ENCODE results near the gene KIAA1755.

The KIAA1755 gene

GRCh38 chr20:38231531-38232121, 28.9 kb downstream of the KIAA1755 start:
- no peak overlapping the region for H3K27ac Mint-ChIP-seq
- H3K4me3 Mint-ChIP-seq = no peak overlapping the region
- no peaks in the 10 kb centered on the region for H3K36me3 Mint-ChIP-seq (ENCODE audit: insufficient read depth)
- H3K9me3 Mint-ChIP-seq = no peaks in the 10 kb centered on the region
- peaks cover 19 to 34% of the 10 kb centered on the region in 2 donors for H3K27me3 Mint-ChIP-seq
- ATAC-seq (replicated peaks) = no peak
- peaks cover 0 to 5% of the 10 kb centered on the region in 2 donors for H3K4me1 Mint-ChIP-seq (ENCODE audit: low read depth in 2 of 2)
- DNase-seq = no peak

GRCh38 chr20:38230957-38231526, 29.5 kb downstream of the KIAA1755 start:
- H3K4me1 Mint-ChIP-seq (ENCODE audit: low read depth in 2 of 2) = peaks cover 0 to 5% of the 10 kb centered on the region in 2 donors
- H3K27ac Mint-ChIP-seq = no peak overlapping the region
- DNase-seq = no peak
- no peaks in the 10 kb centered on the region for H3K9me3 Mint-ChIP-seq
- H3K4me3 Mint-ChIP-seq = no peak overlapping the region
- ATAC-seq (replicated peaks) = no peak
- no peaks in the 10 kb centered on the region for H3K36me3 Mint-ChIP-seq (ENCODE audit: insufficient read depth)
- peaks cover 24 to 34% of the 10 kb centered on the region in 2 donors for H3K27me3 Mint-ChIP-seq

GRCh38 chr20:38230253-38230551, 30.3 kb downstream of the KIAA1755 start:
- Mint-ChIP-seq H3K36me3 (ENCODE audit: insufficient read depth) (no peaks in the 10 kb centered on the region), H3K4me1 (ENCODE audit: low read depth in 2 of 2) (peaks cover 0 to 5% of the 10 kb centered on the region in 2 donors), H3K4me3 (no peak overlapping the region), H3K9me3 (no peaks in the 10 kb centered on the region), H3K27me3 (peaks cover 25 to 34% of the 10 kb centered on the region in 2 donors), H3K27ac (no peak overlapping the region)
- ATAC-seq (replicated peaks) (no peak), DNase-seq (no peak)

- Mint-ChIP-seq H3K4me3 (no peak overlapping the region), H3K36me3 (ENCODE audit: insufficient read depth) (no peaks in the 10 kb centered on the region), H3K27ac (no peak overlapping the region), H3K9me3 (no peaks in the 10 kb centered on the region), H3K27me3 (peaks cover 25 to 34% of the 10 kb centered on the region in 2 donors), H3K4me1 (ENCODE audit: low read depth in 2 of 2) (peaks cover 0 to 5% of the 10 kb centered on the region in 2 donors)
- no peak for DNase-seq
- no peak for ATAC-seq (replicated peaks)
These were observed 30.9 kb downstream of the KIAA1755 start for GRCh38 chr20:38229376-38230252.

- no peaks in the 10 kb centered on the region for H3K9me3 Mint-ChIP-seq
- H3K27ac Mint-ChIP-seq = no peak overlapping the region
These were observed 32.1 kb downstream of the KIAA1755 start for GRCh38 chr20:38228436-38228835.

GRCh38 chr20:38227420-38228360, 32.8 kb downstream of the KIAA1755 start:
- Mint-ChIP-seq H3K9me3 (no peaks in the 10 kb centered on the region), H3K27me3 (peaks cover 30 to 51% of the 10 kb centered on the region in 2 donors), H3K4me1 (ENCODE audit: low read depth in 2 of 2) (peaks cover 0 to 5% of the 10 kb centered on the region in 2 donors), H3K36me3 (ENCODE audit: insufficient read depth) (no peaks in the 10 kb centered on the region), H3K27ac (no peak overlapping the region), H3K4me3 (no peak overlapping the region)
- DNase-seq = no peak
- ATAC-seq (replicated peaks) = no peak

More at GRCh38 chr20:38228436-38228835, 32.1 kb downstream of the KIAA1755 start:
- peaks cover 0 to 5% of the 10 kb centered on the region in 2 donors for H3K4me1 Mint-ChIP-seq (ENCODE audit: low read depth in 2 of 2)
- ATAC-seq (replicated peaks) = no peak
- DNase-seq = no peak
- H3K4me3 Mint-ChIP-seq = no peak overlapping the region
- peaks cover 30 to 45% of the 10 kb centered on the region in 2 donors for H3K27me3 Mint-ChIP-seq
- H3K36me3 Mint-ChIP-seq (ENCODE audit: insufficient read depth) = no peaks in the 10 kb centered on the region

GRCh38 chr20:38226553-38226952, 34.0 kb downstream of the KIAA1755 start:
- DNase-seq (no peak), ATAC-seq (replicated peaks) (no peak)
- peaks cover 30 to 48% of the 10 kb centered on the region in 2 donors for H3K27me3 Mint-ChIP-seq
- peaks cover 0 to 8% of the 10 kb centered on the region in 2 donors for H3K4me1 Mint-ChIP-seq (ENCODE audit: low read depth in 2 of 2)
- H3K4me3 Mint-ChIP-seq = no peak overlapping the region
- H3K36me3 Mint-ChIP-seq (ENCODE audit: insufficient read depth) = no peaks in the 10 kb centered on the region
- H3K9me3 Mint-ChIP-seq = no peaks in the 10 kb centered on the region
- peak overlapping the region in 1 of 2 donors; percentile 52 for H3K27ac Mint-ChIP-seq

- Mint-ChIP-seq H3K9me3 (no peaks in the 10 kb centered on the region), H3K4me1 (ENCODE audit: low read depth in 2 of 2) (peaks cover 4 to 8% of the 10 kb centered on the region in 2 donors), H3K27me3 (peaks cover 23 to 44% of the 10 kb centered on the region in 2 donors), H3K4me3 (no peak overlapping the region), H3K36me3 (ENCODE audit: insufficient read depth) (no peaks in the 10 kb centered on the region), H3K27ac (peak overlapping the region in 1 of 2 donors; percentile 52)
- DNase-seq = no peak
- ATAC-seq (replicated peaks) = no peak
These were observed 34.7 kb downstream of the KIAA1755 start for GRCh38 chr20:38225900-38226263.

GRCh38 chr20:38225240-38225899, 35.2 kb downstream of the KIAA1755 start:
- H3K36me3 Mint-ChIP-seq (ENCODE audit: insufficient read depth) = no peaks in the 10 kb centered on the region
- DNase-seq (no peak), ATAC-seq (replicated peaks) (no peak)
- no peak overlapping the region for H3K27ac Mint-ChIP-seq
- H3K4me1 Mint-ChIP-seq (ENCODE audit: low read depth in 2 of 2) = peaks cover 6 to 9% of the 10 kb centered on the region in 2 donors
- no peak overlapping the region for H3K4me3 Mint-ChIP-seq
- H3K27me3 Mint-ChIP-seq = peaks cover 18 to 43% of the 10 kb centered on the region in 2 donors
- H3K9me3 Mint-ChIP-seq = no peaks in the 10 kb centered on the region

- no peaks in the 10 kb centered on the region for H3K9me3 Mint-ChIP-seq
- peaks cover 6 to 9% of the 10 kb centered on the region in 2 donors for H3K4me1 Mint-ChIP-seq (ENCODE audit: low read depth in 2 of 2)
- H3K36me3 Mint-ChIP-seq (ENCODE audit: insufficient read depth) = no peaks in the 10 kb centered on the region
- DNase-seq (no peak), ATAC-seq (replicated peaks) (no peak)
- H3K27me3 Mint-ChIP-seq = peaks cover 11 to 34% of the 10 kb centered on the region in 2 donors
- H3K4me3 Mint-ChIP-seq = no peak overlapping the region
- H3K27ac Mint-ChIP-seq = no peak overlapping the region
These were observed 36.0 kb downstream of the KIAA1755 start for GRCh38 chr20:38224531-38224930.

- DNase-seq (no peak), ATAC-seq (replicated peaks) (no peak)
- no peak overlapping the region for H3K4me3 Mint-ChIP-seq
- no peaks in the 10 kb centered on the region for H3K36me3 Mint-ChIP-seq (ENCODE audit: insufficient read depth)
- peaks cover 11 to 26% of the 10 kb centered on the region in 2 donors for H3K27me3 Mint-ChIP-seq
- H3K27ac Mint-ChIP-seq = no peak overlapping the region
- peaks cover 6% of the 10 kb centered on the region in 2 donors for H3K4me1 Mint-ChIP-seq (ENCODE audit: low read depth in 2 of 2)
- H3K9me3 Mint-ChIP-seq = no peaks in the 10 kb centered on the region
These were observed 36.8 kb downstream of the KIAA1755 start for GRCh38 chr20:38223743-38224100.

- ATAC-seq (replicated peaks) = no peak
- no peak overlapping the region for H3K27ac Mint-ChIP-seq
- no peaks in the 10 kb centered on the region for H3K36me3 Mint-ChIP-seq (ENCODE audit: insufficient read depth)
- H3K9me3 Mint-ChIP-seq = no peaks in the 10 kb centered on the region
- peaks cover 11 to 23% of the 10 kb centered on the region in 2 donors for H3K27me3 Mint-ChIP-seq
- no peak overlapping the region for H3K4me3 Mint-ChIP-seq
- no peak for DNase-seq
- H3K4me1 Mint-ChIP-seq (ENCODE audit: low read depth in 2 of 2) = peaks cover 6% of the 10 kb centered on the region in 2 donors
These were observed 37.4 kb downstream of the KIAA1755 start for GRCh38 chr20:38222923-38223742.
